HG02588 (cell line): ENCODE measurements around the gene HMGXB3.

Source experiments
- ATAC-seq: cut with Tn5 transposase; IDR thresholded peaks from one replicate; pipeline ENCODE4 v1.9.1; 2021; ENCODE audit warnings: mild to moderate bottlenecking, moderate library complexity; ENCODE audit not compliant: unreplicated experiment

HMGXB3 gene

GRCh38 chr5:149988126-149988525 lies 12.4 kb upstream of the HMGXB3 start:
- no peak for ATAC-seq

DNA sequence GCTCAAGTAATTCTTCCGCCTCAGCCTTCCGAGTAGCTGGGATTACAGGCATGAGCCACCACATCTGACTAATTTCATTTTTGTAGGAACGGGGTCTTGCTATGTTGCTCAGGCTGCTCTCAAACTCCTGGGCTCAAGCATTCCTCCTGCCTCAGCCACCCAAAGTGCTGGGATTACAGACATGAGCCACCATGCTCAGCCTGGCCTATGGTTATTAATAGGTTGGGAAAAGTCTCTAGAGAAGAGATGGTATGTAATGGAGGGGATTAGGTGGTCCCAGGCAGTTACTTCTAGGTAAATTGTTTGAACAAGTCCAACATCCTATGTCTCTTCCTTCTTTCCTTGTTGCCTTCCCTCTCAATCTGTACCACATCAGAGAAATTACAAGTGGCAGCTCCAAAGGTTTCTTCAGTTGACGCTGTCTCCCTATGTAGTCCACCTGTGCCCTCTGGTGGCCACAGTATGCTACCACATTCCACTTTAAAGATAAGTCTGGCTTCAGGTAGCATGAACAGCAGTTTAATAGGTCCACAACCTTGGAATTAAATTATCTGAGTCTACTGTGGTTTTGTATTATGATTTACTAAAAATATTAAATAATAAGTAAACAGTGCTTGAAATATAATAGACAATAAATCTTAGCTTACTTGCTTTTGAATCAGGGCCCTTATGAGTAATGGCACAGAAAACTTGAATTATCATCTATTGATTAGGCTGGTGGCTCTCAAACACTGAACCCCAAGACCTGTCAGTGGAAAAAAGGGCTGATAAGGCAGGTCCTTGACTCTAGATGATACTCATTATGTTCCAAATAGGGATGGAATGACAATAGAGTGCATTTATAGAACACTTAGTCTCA lies 9.8 kb upstream of the HMGXB3 start:
- ATAC-seq: peak; percentile 77

GRCh38 chr5:149993471-149993870 lies 7.1 kb upstream of the HMGXB3 start:
- no peak for ATAC-seq

- no peak for ATAC-seq
Measured at GRCh38 chr5:149995385-149996204, 4.9 kb upstream of the HMGXB3 start.

GRCh38 chr5:149996205-149996890 lies 4.2 kb upstream of the HMGXB3 start:
- ATAC-seq: no peak

GRCh38 chr5:149998281-149998680 lies 2.3 kb upstream of the HMGXB3 start:
- no peak for ATAC-seq

GRCh38 chr5:149999359-149999758 lies 1.2 kb upstream of the HMGXB3 start:
- ATAC-seq: no peak

DNA sequence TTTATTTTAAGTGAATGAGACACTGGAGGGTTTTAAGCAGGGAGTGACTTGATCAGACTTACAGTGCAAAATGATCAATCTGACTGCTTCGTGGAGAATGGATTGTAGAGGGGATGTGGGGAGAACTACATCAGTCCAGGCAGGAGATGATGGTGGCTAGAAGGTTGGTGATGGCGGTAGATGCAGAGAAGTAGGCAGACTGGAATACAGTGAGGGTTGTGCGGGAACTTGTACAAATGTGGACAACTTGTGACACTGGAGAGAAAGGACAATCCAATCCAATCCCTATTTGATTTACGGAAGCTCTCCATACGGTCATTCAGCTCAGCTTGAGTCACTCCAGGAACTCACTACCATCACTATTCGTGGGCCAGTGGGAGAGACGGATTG lies 678 bp upstream of the HMGXB3 start:
- no peak for ATAC-seq

DNA sequence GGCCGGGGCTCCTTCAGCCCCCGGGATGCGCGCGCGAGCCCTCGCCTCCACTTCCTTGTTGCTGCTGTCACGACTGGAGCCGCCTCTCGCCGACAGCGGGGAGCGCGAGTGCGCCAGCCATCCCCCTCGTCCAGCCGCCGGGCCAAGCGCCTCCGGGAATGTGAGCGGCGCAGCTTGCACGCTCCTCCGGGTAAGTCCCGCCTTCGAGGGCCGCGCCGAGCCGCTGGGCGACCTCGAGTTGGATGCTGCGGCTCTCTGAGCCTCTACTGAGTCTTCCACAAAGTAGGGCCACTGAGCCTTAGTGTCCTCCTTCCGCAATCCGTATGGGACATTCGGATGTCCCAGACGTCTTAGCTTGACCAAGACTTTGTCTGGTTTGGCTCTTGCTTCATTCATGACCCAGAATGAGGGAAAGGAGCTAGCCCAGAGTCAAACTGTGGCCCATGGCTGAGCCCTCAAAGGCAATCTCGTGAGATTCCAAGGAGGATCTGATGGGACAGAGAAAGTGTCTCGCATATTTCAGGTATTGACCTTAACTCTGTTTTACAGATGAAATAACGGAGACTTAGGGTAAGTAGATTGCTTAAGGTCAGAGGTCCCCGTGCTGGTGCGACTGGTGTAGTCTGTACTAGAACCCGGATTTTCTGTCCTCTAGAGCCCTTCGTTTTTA lies 586 bp downstream of the HMGXB3 start:
- ATAC-seq: peak; percentile 28

DNA sequence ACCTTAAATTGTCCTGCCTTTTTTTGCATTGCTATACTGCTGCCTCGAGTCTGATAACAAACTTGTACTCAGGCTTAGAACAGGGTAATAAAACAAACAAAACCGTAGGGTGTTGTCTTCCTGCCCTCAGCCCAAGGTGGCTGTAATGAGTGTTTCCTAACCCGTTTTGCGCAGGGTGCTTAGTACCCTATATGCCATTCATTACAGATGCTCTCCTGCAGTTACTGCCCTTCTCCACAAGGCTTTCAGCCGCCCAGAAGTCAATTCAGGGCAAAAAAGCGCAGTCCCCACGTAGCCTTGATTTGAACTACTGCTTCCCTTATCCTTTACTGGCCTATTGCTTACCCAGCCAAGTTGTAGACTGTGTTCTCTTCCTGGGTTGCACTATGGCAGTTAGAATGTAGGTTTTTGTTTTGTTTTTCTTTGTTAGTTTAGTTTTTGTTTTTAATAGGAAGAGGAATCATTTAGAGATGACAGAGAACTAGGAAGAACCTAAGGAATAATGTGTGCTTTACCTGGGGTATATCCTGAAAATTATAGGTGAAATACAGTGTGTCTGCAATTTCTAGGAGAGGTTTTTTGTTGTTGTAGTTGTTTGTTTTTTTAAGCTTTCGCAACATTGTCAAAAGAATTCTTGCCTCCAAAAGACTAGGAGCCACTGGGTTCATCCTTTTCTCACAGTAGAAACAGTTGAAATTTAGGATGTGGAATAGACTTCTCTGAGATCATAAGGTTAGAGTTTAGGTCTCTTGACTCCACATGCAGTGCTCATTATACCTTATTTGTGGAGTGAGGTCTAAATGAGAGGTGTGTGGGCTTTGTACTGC lies 1.3 kb downstream of the HMGXB3 start:
- ATAC-seq: peak; percentile 51

GRCh38 chr5:150006318-150006717 lies 5.8 kb downstream of the HMGXB3 start:
- no peak for ATAC-seq

- no peak for ATAC-seq
Measured at GRCh38 chr5:150007050-150007449, 6.5 kb downstream of the HMGXB3 start.

GRCh38 chr5:150009671-150010387 lies 9.3 kb downstream of the HMGXB3 start:
- ATAC-seq: no peak

- ATAC-seq: no peak
Measured at GRCh38 chr5:150013931-150014330, 13.4 kb downstream of the HMGXB3 start.

DNA sequence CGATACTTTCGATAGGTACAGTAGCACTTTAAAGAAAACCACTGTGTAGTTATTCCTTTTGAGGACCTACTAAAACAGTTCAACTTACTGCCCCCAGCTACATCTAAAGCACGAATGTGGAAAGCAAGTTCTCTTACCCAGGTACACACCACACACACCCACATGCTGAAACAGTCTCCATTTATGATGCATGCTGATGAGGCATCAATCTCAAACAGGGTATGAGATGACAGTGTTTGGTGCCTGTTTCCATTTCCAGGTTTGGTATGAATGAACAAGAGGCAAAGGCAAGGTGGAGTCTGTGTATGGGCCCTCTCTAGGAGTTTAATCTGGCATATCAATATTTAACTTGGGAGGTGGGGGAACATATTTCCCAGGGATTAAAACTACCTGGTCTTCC lies 13.9 kb downstream of the HMGXB3 start:
- ATAC-seq: no peak

- ATAC-seq: no peak
Measured at GRCh38 chr5:150015415-150015814, 14.9 kb downstream of the HMGXB3 start.

DNA sequence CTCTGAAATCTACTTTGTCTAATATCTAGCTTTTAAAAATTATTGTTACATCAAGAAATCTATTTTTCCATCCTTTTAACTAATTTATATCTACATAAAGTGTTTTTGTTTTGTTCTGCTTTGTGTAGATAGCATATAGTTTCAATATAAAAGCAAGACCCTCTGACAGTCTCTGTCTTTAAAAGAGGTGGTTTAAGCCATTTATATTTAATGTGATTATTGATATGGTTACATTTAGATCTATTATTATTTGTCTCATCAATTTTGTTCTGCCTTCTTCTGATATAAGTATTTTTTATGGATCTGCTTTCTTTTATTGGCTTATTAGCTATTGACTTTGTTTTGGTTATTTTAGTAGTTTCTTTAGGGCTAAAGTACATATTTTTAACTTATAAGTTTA lies 16.0 kb downstream of the HMGXB3 start:
- no peak for ATAC-seq

DNA sequence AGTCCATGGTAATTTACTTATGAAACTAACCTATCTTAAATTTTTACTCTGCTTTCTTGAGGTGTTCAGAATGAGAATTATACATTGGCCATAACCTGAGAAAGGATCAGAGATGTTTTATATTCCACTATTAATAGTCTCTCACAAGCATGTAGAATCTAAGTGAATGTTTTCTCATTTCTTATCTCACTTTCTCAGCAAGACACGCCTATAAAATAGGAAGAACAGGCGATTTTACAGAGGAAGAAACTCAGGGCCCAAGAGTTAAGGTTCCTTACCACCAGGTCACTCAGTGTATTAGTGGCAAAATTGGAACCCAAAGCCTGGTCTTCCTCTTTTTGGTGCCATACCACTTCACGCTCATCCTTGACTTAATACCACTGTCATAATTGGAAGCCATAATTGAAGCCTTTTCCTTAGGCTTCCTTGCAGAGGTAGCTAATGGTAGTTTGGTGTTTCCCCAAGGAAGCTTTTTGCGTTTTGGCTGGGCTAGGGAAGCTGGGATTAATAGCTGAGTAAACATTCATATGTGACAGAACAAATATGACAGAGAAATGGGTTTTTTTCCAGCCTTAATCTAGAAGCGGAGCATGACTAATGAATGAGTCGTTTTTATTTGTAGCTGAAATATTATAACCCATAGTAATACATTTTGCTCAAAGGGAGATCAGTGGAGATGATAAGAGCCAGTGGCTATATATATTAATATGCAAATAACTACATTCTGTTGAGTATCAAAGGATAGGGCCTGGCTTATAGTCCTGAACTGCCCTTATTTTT lies 16.9 kb downstream of the HMGXB3 start:
- ATAC-seq: no peak

GRCh38 chr5:150020249-150020648 lies 19.7 kb downstream of the HMGXB3 start:
- ATAC-seq: no peak
